Lower lobe of right lung (tissue), 2 donors: ENCODE data around the gene OMP. TPM values are rescaled to one million over a fixed set of nuclear protein-coding genes. Genes with fewer than 3 reads are reported as not detected.

Experiments used
- ATAC-seq, 2 donors: fragments of 200-7000 bp; cut with Tn5 transposase; one replicate each; pipeline ENCODE4 v1.9.1; 2020 to 2022; ENCODE audit warnings: mild to moderate bottlenecking in 2 of 2, moderate library complexity in 2 of 2
- DNase-seq: peaks from one replicate; pipeline ENCODE4 v3.0.0-alpha.2; 2020
- H3K27ac ChIP-seq: fragments of 200-600 bp; one replicate; pipeline ENCODE4 v1.8.0; 2022
- H3K27me3 ChIP-seq: fragments of 200-600 bp; one replicate; pipeline ENCODE4 v1.8.0; 2022; ENCODE audit warnings: low read depth
- H3K36me3 ChIP-seq: fragments of 200-600 bp; one replicate; pipeline ENCODE4 v1.8.0; 2022; ENCODE audit warnings: mild to moderate bottlenecking
- H3K4me1 ChIP-seq: fragments of 200-600 bp; one replicate; pipeline ENCODE4 v1.8.0; 2022
- H3K4me3 ChIP-seq: fragments of 200-600 bp; one replicate; pipeline ENCODE4 v1.8.0; 2022; ENCODE audit warnings: mild to moderate bottlenecking
- H3K9me3 ChIP-seq: fragments of 200-600 bp; one replicate; pipeline ENCODE4 v1.8.0; 2022
- intact Hi-C: fragments of 100-400 bp; cut with DNase I; formaldehyde crosslinking; loops from one replicate; pipeline ENCODE4 v1.11.0; 2022
- total RNA-seq: library from RNA; stranded (reverse); fragmentation: NEBNext Ultra II Directional; extraction: Animal tissue kit (Norgen Biotek cat#: 25700); gene quantifications from one replicate; pipeline ENCODE4 v1.2.1, GENCODE V29; 2021
- TF ChIP-seq, protein P1 (sequence below): fragments of 200-600 bp; IDR thresholded peaks from one replicate; pipeline ENCODE4 v1.8.0; 2022; ENCODE audit warnings: antibody characterized with exemption, mild to moderate bottlenecking
- donor health status: DM: no; HTN: yes; CAD: no; lungs with severe emphysema.

Gene OMP
- total RNA-seq, 1 donor from 2014 or later, result not detected

DNA sequence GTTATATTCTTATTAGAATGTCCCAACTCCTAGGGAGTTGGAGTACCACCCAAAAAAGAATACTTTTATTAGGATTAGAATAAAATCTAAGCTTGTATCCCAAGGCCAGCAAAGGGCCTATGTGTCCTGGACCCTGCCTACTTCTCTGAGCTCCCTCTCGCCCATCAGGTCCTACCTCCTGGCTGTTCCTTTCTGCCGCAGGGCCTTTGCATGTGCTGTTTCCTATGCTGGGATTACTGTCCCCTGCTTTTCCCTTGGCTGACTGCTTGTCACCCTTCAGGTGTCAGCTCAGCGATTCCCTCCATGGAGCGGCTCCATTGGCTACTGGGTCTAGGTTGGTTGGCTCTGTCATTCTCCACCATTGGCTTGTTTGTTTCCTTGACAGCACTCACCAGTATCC, 38.8 kb downstream of the OMP start:
- Histone ChIP-seq H3K4me3 (no peak overlapping the region), H3K27me3 (peaks cover 22% of the 10 kb centered on the region), H3K36me3 (no peaks in the 10 kb centered on the region), H3K9me3 (no peaks in the 10 kb centered on the region), H3K27ac (no peak overlapping the region), H3K4me1 (no peaks in the 10 kb centered on the region)
- TF ChIP-seq, protein P1, sequence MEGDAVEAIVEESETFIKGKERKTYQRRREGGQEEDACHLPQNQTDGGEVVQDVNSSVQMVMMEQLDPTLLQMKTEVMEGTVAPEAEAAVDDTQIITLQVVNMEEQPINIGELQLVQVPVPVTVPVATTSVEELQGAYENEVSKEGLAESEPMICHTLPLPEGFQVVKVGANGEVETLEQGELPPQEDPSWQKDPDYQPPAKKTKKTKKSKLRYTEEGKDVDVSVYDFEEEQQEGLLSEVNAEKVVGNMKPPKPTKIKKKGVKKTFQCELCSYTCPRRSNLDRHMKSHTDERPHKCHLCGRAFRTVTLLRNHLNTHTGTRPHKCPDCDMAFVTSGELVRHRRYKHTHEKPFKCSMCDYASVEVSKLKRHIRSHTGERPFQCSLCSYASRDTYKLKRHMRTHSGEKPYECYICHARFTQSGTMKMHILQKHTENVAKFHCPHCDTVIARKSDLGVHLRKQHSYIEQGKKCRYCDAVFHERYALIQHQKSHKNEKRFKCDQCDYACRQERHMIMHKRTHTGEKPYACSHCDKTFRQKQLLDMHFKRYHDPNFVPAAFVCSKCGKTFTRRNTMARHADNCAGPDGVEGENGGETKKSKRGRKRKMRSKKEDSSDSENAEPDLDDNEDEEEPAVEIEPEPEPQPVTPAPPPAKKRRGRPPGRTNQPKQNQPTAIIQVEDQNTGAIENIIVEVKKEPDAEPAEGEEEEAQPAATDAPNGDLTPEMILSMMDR, result no peak
- ATAC-seq (no peak), DNase-seq (no peak)
- intact Hi-C loops, result no loop called here

DNA sequence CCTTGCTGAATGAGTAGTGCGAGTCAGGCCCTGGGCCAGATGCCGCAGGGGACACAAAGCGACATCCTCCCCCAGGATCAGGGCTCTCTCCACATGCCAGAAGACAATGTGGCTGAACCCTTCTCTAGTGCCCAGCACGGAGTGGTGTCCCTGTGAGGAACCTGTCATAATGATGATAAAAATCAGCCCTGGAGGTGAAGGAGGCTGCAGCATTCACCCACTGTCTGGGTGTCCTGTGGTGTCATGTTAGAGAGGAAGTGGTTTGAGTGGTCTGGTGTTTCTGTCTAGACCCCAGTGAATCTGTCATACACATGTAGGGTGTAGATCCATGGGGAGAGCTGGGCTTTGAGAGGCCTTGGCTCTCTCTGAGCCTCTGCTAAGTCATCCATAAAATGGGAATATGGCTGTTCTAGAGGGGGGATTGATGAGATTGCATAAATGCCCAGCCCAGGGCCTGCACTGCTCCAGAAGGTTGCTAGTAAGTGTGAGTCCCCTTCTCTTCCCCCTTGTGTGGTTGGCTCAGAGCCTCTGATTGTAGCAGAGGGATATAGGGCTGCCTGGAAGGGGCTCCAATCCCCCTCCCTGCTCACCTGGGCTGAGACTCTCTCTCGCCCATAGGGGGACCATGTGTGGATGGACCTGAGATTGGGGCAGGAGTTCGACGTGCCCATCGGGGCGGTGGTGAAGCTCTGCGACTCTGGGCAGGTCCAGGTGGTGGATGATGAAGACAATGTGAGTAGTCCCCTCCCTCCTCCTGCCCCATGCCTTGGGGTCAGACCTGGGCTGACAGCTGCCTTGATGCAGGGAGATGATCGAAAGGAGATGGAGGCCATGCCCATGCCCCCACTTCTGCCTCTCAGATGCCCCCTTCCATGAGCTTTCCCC, 39.7 kb downstream of the OMP start:
- no peaks in the 10 kb centered on the region for H3K9me3 ChIP-seq
- DNase-seq, result peak; percentile 35
- no peak overlapping the region for H3K4me3 ChIP-seq
- H3K27ac ChIP-seq, result no peak overlapping the region
- TF ChIP-seq, protein P1, result no peak
- ATAC-seq, result no peak
- no peaks in the 10 kb centered on the region for H3K4me1 ChIP-seq
- peaks cover 18% of the 10 kb centered on the region for H3K27me3 ChIP-seq
- intact Hi-C loops, result no loop called here
- no peaks in the 10 kb centered on the region for H3K36me3 ChIP-seq

DNA sequence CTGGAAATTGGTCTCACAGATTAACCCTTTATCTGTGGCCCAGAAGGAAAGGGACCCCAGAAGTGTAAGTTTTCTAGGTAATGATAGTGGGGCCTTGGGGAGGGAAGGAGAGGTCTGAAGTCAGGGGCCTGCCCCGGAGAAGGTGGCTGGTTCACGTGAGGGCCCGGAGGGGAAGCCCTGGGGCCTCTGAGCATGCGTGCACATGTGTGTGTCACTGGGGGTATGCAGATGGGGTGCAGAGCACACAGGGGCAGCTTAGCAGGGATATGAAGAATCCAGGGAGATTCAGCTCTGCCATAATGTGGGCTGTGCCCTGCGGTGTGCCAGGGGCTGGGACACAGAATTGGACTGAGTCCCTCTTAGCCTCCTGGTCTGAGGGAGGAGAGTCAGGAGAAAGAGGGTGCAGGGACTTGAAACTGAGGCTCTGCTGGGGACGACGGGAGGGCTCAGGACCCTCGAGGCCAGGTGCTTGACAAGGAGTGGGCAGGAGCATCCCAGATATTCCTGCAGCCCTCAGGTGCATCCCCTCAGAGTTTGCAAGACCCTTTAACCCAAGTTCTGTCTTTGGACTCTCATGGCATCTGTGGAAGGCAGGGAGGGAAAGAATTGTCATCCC, 40.9 kb downstream of the OMP start:
- TF ChIP-seq, protein P1, result no peak
- Histone ChIP-seq H3K27ac (no peak overlapping the region), H3K27me3 (peaks cover 14% of the 10 kb centered on the region), H3K9me3 (no peaks in the 10 kb centered on the region), H3K36me3 (no peaks in the 10 kb centered on the region), H3K4me1 (no peaks in the 10 kb centered on the region), H3K4me3 (no peak overlapping the region)
- intact Hi-C loops, result no loop called here
- DNase-seq (no peak), ATAC-seq (no peak)

DNA sequence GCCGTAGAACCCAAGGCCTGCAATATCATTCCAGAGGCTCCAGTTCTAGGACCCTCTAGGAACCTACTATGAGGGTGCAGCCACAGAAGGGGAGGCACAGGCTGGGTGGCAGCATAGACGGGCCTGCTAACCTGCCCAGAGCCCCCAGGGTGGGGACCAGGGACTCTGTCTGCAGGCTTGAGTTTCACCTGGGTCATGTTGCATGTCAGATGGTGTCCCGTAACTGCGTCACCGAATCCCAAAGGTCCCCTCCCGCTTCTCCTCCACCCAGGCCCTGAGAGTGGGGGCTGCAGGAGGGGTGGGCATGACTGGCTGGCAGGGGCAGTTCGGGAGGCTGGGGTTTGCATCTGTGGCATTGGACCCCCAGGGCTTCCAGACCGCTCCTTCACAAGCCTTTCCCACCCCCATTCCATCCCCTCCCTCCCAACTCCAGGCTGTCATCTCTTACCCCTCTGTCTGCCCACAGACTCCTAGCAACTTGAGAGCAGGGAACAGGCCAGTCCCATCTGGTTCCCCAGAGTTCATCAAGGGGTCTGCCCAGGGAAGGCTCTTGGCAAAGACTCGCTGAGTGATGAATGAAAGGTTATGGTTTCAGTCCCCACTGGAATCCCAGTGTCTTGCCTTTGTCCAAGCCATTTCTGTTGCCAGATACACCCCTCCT, 41.7 kb downstream of the OMP start:
- Histone ChIP-seq H3K4me1 (no peaks in the 10 kb centered on the region), H3K27me3 (peaks cover 7% of the 10 kb centered on the region), H3K9me3 (no peaks in the 10 kb centered on the region), H3K4me3 (no peak overlapping the region), H3K27ac (no peak overlapping the region), H3K36me3 (no peaks in the 10 kb centered on the region)
- DNase-seq (no peak), ATAC-seq (no peak)
- intact Hi-C loops, result no loop called here
- TF ChIP-seq, protein P1, result no peak

DNA sequence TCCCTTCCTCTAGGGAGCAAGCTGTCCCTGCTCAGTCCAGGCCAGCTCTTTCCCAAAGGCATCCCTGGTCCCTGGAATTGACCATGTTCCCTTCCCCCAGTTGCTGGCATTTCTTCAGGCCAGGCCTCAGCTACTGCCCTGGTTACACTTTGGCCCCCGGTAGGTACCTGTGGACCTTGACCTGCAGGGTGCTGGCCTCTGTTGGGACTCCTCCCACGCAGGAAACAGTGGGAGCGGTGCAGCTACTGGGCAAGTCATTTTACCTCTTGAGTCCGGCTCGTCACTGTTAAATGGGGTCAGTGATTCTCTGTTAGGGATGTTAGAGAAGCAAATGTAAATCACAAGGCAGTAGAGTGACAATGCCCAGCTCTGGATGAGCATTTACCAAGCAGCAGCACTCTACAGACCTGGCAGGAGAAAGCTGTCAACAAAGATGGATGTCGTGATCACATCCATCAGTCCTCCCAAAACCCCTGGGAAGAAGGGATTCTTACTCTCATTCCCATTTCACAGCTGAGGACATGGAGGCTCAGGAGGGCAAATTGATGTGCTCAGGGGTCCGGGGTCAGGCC, 42.3 kb downstream of the OMP start:
- DNase-seq, result no peak
- Histone ChIP-seq H3K27ac (no peak overlapping the region), H3K4me3 (no peak overlapping the region), H3K27me3 (peaks cover 7% of the 10 kb centered on the region), H3K9me3 (no peaks in the 10 kb centered on the region), H3K4me1 (no peaks in the 10 kb centered on the region), H3K36me3 (no peaks in the 10 kb centered on the region)
- no peak for ATAC-seq
- intact Hi-C loops, result no loop called here
- TF ChIP-seq, protein P1, result no peak
